ENCODE results near the gene CTBP2. TPM values are rescaled to one million over a fixed set of nuclear protein-coding genes. Genes with fewer than 3 reads are reported as not detected.

CTBP2 gene
- total RNA-seq, 2 donors from 2014 or later = 32.0 to 49.0 TPM

- DNase-seq = no peak
- no peak for ATAC-seq
- no peak overlapping the region for H3K4me3 ChIP-seq
- H3K4me1 ChIP-seq = peaks cover 51% of the 10 kb centered on the region
- no peaks in the 10 kb centered on the region for H3K9me3 ChIP-seq
- 85 to 88% methylated on average over 11 of the region's 11 CpGs for WGBS, 2 donors
- H3K27me3 ChIP-seq = no peaks in the 10 kb centered on the region
- no peaks in the 10 kb centered on the region for H3K36me3 ChIP-seq (replicated peaks in 1 of 2; ENCODE audit: insufficient read depth in 1 of 2, low read depth in 2 of 2)
- TF ChIP-seq POLR2A (IDR thresholded peaks at IDR 0.05) (no peak), CTCF (IDR thresholded peaks at IDR 0.05) (no peak)
- no peak overlapping the region for H3K27ac ChIP-seq
- intact Hi-C loops (cut with DNase I) = no loop called here
Measured at GRCh38 chr10:125140151-125140550, 20.2 kb downstream of the CTBP2 start.

GRCh38 chr10:125137601-125138438 is 22.5 kb downstream of the CTBP2 start:
- Histone ChIP-seq H3K9me3 (no peaks in the 10 kb centered on the region), H3K4me3 (no peak overlapping the region), H3K4me1 (peaks cover 53% of the 10 kb centered on the region), H3K27ac (peak overlapping the region; percentile 68 to 85 (median 70)), H3K36me3 (replicated peaks in 1 of 2; ENCODE audit: insufficient read depth in 1 of 2, low read depth in 2 of 2) (no peaks in the 10 kb centered on the region), H3K27me3 (no peaks in the 10 kb centered on the region)
- DNase-seq = peak; percentile 81 to 88 (median 86)
- intact Hi-C loops (cut with DNase I) = no loop called here
- peak; percentile 16 to 51 (median 36) for TF ChIP-seq POLR2A (IDR thresholded peaks at IDR 0.05)
- TF ChIP-seq CTCF (IDR thresholded peaks at IDR 0.05) = no peak
- WGBS, 2 donors = 13 to 32% methylated on average over 24 to 25 of the region's 25 CpGs
- peak; percentile 73 for ATAC-seq

- 75 to 80% methylated on average over 4 of the region's 4 CpGs for WGBS, 2 donors
- H3K27ac ChIP-seq = peak overlapping the region; percentile 68 to 85 (median 72)
- peaks cover 0 to 1% of the 10 kb centered on the region in 2 donors for H3K36me3 ChIP-seq (replicated peaks in 1 of 2; ENCODE audit: insufficient read depth in 1 of 2, low read depth in 2 of 2)
- H3K4me1 ChIP-seq = peaks cover 53% of the 10 kb centered on the region
- TF ChIP-seq CTCF (IDR thresholded peaks at IDR 0.05) (no peak), POLR2A (IDR thresholded peaks at IDR 0.05) (no peak)
- DNase-seq (peak in 1 of 4 donors; percentile 5), ATAC-seq (no peak)
- no peak overlapping the region for H3K4me3 ChIP-seq
- no peaks in the 10 kb centered on the region for H3K9me3 ChIP-seq
- no peaks in the 10 kb centered on the region for H3K27me3 ChIP-seq
- intact Hi-C loops (cut with DNase I) = no loop called here
Measured at GRCh38 chr10:125136087-125136486, 24.3 kb downstream of the CTBP2 start.

- TF ChIP-seq CTCF (IDR thresholded peaks at IDR 0.05) (no peak), POLR2A (IDR thresholded peaks at IDR 0.05) (no peak)
- peak overlapping the region; percentile 68 to 85 (median 72) for H3K27ac ChIP-seq
- DNase-seq (peak in 2 of 4 donors; percentile 6 to 13), ATAC-seq (no peak)
- no peaks in the 10 kb centered on the region for H3K9me3 ChIP-seq
- peaks cover 53% of the 10 kb centered on the region for H3K4me1 ChIP-seq
- peaks cover 0 to 1% of the 10 kb centered on the region in 2 donors for H3K36me3 ChIP-seq (replicated peaks in 1 of 2; ENCODE audit: insufficient read depth in 1 of 2, low read depth in 2 of 2)
- WGBS, 2 donors = 70 to 71% methylated on average over 1 to 6 of the region's 6 CpGs
- no peak overlapping the region for H3K4me3 ChIP-seq
- H3K27me3 ChIP-seq = no peaks in the 10 kb centered on the region
- intact Hi-C loops (cut with DNase I) = no loop called here
Measured at GRCh38 chr10:125135771-125136035, 24.7 kb downstream of the CTBP2 start.
